GM21390 (cell line): Measurements from ENCODE around the gene STX17.
"Not testable (repeated sequence)": the region's sequence is repeated elsewhere in the genome, so short reads cannot be mapped to it uniquely, and the experiment has no call there.

Source experiments
- ATAC-seq: cut with Tn5 transposase; IDR thresholded peaks from one replicate; pipeline ENCODE4 v1.9.1; 2021; ENCODE audit not compliant: unreplicated experiment

Gene STX17

GRCh38 chr9:99906403-99907207, at the start of gene STX17:
TSS of gene STX17 (plus strand) at chr9:99906654. CDS start at chr9:99915240, 8,586 bp downstream.
- ATAC-seq = peak; percentile 88

DNA sequence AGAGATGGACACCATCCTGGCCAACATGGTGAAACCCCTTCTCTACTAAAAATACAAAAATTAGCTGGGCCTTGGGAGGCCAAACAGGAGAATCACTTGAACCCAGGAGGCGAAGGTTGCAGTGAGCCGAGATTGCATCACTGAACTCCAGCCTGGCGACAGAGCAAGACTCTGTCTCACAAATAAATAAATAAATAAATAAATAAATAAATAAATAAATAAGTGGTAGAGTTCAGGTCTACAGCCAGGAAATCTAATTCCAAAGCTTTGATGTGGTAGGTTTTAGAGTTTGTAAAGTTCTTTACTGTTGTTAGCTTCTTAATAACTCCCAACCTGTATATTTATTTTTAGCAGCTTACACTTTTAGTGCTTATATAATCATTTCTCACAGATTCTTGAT, 48.9 kb upstream of the STX17 start:
- not testable (repeated sequence) for ATAC-seq

GRCh38 chr9:99858087-99858486, 48.4 kb upstream of the STX17 start:
- no peak for ATAC-seq

DNA sequence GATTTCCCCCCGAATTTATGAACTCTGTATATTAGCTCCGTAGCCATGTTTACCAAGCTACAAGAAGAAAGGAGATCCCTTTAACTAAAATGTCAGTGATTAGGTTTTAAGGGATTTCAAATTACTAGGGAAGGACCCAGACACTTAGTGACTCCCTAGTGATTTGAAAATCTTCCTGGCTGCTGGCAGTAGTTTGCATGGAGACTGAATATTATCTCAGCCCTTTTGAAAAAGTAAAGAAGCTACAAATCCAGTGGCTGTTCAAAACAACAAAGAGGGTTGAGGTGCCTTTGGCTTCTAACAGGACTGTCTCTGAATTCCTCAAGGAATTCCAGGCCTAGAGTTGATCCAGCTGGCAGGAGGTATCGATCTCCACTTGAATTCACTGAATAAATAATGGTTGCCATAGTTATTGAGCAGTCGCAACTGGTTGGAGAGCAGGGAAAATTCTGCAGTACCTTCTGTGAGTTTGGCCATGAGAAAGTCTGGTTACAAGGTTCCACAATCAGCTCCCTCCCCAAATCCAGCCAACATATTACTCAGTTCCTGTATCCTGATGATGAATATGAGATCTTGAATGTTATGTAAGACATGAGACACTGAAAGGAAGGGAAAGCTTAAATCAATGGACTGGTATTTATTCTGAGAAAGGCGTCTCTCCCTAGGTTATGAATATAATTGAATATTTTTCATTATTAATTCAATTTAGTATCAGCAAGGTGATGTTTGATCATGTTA, 47.0 kb upstream of the STX17 start:
- no peak for ATAC-seq

DNA sequence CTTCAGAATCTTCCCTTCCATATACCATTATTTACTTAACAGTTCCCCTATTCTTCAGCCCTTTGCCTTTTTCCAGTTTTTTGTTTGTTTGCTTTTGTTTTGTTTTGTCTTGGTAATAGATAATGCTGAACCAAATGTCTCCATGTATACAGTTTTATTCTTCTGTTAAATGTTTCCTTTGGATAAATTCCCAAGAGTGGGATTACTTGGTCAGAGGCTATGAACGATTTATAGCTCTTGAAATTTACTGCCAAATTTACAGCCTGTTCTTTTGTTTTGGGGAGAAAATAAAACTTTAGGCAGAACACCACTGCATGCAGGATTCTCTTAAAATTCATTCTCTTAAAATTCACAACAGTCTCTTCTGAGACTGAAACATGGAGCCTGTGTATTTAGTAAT, 46.2 kb upstream of the STX17 start:
- ATAC-seq = no peak

GRCh38 chr9:99863955-99864354, 42.5 kb upstream of the STX17 start:
- no peak for ATAC-seq

DNA sequence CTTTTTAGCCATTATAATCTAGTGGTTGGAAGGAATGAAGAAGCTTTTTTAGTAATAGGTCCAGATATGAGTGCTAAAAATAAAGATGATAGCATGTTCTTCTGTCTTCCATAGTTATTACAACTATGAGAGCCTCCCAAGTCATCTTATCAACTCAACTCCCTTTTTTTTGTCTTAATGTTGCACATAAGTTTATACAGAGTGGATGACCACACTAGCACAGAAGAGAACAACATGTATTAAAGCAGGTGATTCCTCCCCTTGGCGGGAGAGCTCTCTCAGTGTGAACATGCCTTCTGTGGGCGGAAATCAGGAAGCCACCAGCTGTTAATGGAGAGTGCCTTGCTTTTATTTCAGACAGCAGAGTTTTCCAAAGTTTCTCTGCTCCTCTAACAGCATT, 40.1 kb upstream of the STX17 start:
- no peak for ATAC-seq

DNA sequence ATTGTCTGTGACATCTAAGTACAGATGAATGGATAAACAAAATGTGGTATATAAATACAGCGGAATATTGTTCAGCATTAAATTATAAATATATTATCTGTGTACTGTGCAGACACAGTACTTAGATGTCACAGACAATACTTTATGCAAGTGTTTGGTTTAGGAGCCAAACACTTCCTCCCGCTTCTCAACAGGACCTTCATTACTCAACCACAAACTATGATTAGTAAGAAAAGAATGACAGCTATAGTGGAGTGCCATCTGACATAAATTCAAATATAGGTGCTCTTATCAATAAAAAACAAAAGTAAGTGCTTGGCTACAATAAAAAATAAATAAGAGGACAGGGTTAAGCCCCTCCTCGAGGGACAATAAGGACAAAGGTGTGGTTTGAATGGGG, 38.9 kb upstream of the STX17 start:
- no peak for ATAC-seq

GRCh38 chr9:99867968-99868367, 38.5 kb upstream of the STX17 start:
- ATAC-seq = peak; percentile 66

DNA sequence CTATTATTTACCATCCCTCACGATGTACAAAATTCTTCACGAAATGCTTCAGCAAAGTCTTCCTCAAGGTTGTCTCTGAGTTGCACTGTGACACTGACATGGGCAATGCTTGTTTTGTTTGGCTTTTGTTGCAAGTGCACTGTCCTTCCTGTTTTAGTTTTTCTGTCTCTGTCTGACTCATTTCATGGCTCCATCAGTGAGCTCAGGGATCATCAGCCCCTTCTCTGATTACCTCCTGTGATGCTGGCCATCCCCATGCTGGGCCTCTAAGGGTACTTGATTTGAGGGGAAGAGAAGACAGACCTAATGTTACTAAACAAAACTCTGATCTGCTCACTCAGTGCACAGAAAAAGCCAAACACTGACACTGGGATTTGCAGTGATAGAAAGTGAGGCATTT, 37.6 kb upstream of the STX17 start:
- peak; percentile 83 for ATAC-seq

- no peak for ATAC-seq
Observed at GRCh38 chr9:99870126-99870525, 36.3 kb upstream of the STX17 start.

- ATAC-seq = no peak
Observed at GRCh38 chr9:99873531-99873930, 32.9 kb upstream of the STX17 start.

DNA sequence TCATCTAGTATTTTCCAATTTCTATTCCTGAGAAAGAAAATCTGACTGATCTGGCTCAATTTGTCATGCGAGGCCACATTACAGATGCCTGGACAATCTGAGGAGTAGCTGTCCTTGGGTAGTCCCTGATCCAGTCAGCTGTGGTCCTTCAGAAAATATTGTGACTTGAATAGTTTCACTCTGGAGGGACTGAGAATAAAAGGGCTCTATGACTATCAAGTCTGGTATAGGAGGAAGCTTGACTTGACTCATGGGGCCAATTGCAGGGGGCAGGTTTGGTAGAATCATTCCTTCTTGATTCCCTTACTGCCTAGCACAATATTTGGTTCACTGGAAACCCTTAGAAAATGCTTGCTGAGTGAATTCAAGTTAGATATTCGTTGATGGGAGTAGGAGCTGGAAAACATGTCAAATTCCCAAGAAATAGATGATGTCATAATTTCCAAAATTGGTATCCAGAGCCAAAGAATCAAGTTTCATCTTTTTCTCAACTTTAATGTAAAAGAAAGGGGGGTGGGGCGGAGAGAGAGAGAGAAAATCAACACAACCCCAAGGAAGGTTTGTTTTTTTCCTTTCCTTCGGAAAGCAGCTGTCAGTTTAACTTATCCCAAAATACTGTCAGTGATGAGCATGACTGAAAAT, 32.4 kb upstream of the STX17 start:
- ATAC-seq = no peak

DNA sequence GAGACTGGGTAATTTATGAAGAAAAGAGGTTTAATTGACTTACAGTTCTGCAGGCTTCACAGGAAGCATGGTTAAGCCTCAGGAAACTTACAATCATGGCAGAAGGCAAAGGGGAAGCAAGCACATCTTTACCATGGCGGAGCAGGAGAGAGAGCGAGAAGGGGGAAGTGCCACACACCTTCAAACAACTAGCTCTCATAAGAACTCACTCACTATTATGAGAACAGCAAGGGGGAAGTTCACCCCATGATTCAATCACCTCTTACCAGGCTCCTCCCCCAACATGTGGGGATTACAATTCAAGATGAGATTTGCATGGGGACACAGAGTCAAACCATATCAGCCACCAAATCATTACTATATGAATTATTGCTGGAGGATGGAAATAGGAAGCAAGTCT, 30.3 kb upstream of the STX17 start:
- ATAC-seq = no peak

DNA sequence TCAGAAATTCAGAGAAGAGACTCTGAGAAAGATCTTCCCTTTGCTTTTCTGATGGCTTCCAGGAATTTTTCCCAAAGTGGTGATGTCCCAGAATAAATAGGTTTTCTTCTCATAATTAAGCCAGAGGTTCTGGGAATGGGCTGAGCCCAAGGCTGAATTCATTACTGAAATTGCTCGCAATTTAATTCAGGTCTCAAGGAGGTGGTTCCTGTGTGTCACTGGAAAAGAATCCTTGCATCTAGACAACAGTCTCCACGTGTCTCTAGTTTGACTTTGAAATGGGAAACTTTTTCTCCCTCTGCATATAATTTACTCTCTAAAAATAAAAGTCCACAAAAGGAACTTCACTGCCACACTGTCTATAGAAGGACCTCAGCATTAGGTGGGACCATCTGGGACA, 27.8 kb upstream of the STX17 start:
- ATAC-seq = no peak

GRCh38 chr9:99881769-99882168, 24.7 kb upstream of the STX17 start:
- no peak for ATAC-seq

DNA sequence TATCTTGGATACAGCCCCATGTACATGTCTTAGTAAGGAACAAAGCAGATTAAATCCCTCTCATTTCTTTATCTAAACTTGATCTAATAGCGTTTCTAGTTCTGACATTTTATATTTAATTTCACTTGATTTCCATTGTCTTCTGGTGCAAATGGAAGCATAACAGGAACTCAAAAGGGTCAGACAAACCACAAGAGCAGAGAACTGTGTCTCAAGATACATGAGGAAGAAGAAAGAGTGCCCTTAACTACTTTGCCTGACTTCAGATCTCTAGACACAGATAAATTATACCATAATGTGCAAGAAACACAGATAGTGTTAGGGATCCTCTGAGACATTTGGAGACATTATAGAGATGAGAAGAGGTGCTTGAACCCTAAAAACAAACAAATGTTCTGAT, 20.7 kb upstream of the STX17 start:
- ATAC-seq = no peak

DNA sequence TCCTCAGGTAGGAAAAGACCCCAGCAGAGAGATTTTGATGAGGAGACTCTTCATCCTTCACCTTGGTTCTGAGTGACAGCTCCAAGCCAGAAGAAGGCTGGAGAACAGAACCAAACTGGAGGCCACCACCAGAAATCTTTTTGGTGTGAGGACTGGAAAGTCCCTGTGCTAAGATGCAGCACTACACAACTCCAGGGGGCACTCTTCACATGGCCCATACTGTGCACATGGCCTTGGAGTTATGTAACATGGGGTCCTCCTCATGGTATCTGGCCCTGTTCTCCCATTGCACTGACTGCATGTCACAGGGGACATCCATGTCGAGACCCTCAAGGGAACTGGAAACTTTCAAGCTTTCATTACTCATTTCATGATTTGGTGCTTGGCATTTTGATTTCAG, 17.3 kb upstream of the STX17 start:
- no peak for ATAC-seq

- no peak for ATAC-seq
Observed at GRCh38 chr9:99894826-99895225, 11.6 kb upstream of the STX17 start.

- ATAC-seq = no peak
Observed at GRCh38 chr9:99895510-99895909, 10.9 kb upstream of the STX17 start.

- ATAC-seq = no peak
Observed at GRCh38 chr9:99896119-99896518, 10.3 kb upstream of the STX17 start.

GRCh38 chr9:99903393-99903792, 3.1 kb upstream of the STX17 start:
- no peak for ATAC-seq
